Lower lobe of right lung (tissue), 2 donors: ENCODE measurements around the gene TESK1. TPM values are rescaled to one million over a fixed set of nuclear protein-coding genes. Genes with fewer than 3 reads are reported as not detected.
A peak's percentile ranks its signal among the peaks of the same experiment; 100 is the strongest.
"Not testable (repeated sequence)": the region's sequence is repeated elsewhere in the genome, so short reads cannot be mapped to it uniquely, and the experiment has no call there.

Experiments
- ATAC-seq, 2 donors: fragments of 200-7000 bp; cut with Tn5 transposase; one replicate each; pipeline ENCODE4 v1.9.1; 2020 to 2022; ENCODE audit warnings: mild to moderate bottlenecking in 2 of 2, moderate library complexity in 2 of 2
- DNase-seq: peaks from one replicate; pipeline ENCODE4 v3.0.0-alpha.2; 2020
- H3K27ac ChIP-seq: fragments of 200-600 bp; one replicate; pipeline ENCODE4 v1.8.0; 2022
- H3K27me3 ChIP-seq: fragments of 200-600 bp; one replicate; pipeline ENCODE4 v1.8.0; 2022; ENCODE audit warnings: low read depth
- H3K36me3 ChIP-seq: fragments of 200-600 bp; one replicate; pipeline ENCODE4 v1.8.0; 2022; ENCODE audit warnings: mild to moderate bottlenecking
- H3K4me1 ChIP-seq: fragments of 200-600 bp; one replicate; pipeline ENCODE4 v1.8.0; 2022
- H3K4me3 ChIP-seq: fragments of 200-600 bp; one replicate; pipeline ENCODE4 v1.8.0; 2022; ENCODE audit warnings: mild to moderate bottlenecking
- H3K9me3 ChIP-seq: fragments of 200-600 bp; one replicate; pipeline ENCODE4 v1.8.0; 2022
- CTCF ChIP-seq: fragments of 200-600 bp; IDR thresholded peaks from one replicate; pipeline ENCODE4 v1.8.0; 2022; ENCODE audit warnings: antibody characterized with exemption, mild to moderate bottlenecking
- intact Hi-C: fragments of 100-400 bp; cut with DNase I; formaldehyde crosslinking; loops from one replicate; pipeline ENCODE4 v1.11.0; 2022
- total RNA-seq: library from RNA; stranded (reverse); fragmentation: NEBNext Ultra II Directional; extraction: Animal tissue kit (Norgen Biotek cat#: 25700); gene quantifications from one replicate; pipeline ENCODE4 v1.2.1, GENCODE V29; 2021
- donor health status: DM: no; HTN: yes; CAD: no; lungs with severe emphysema.

Gene TESK1
- total RNA-seq, 1 donor from 2014 or later, result 44.0 TPM

- no peak for ATAC-seq
- H3K36me3 ChIP-seq, result no peaks in the 10 kb centered on the region
- H3K27me3 ChIP-seq, result no peaks in the 10 kb centered on the region
- H3K4me1 ChIP-seq, result peaks cover 25% of the 10 kb centered on the region
- H3K27ac ChIP-seq, result no peak overlapping the region
- DNase-seq, result no peak
- no peak for TF ChIP-seq CTCF
- no peaks in the 10 kb centered on the region for H3K9me3 ChIP-seq
- H3K4me3 ChIP-seq, result no peak overlapping the region
- intact Hi-C loops, result no loop called here
Observed at GRCh38 chr9:35639631-35640030, 34.6 kb downstream of the TESK1 start.

GRCh38 chr9:35640431-35640830 is 35.4 kb downstream of the TESK1 start:
- intact Hi-C loops, H3K27me3 ChIP-seq, ATAC-seq: not testable (repeated sequence)

GRCh38 chr9:35641478-35641877 is 36.4 kb downstream of the TESK1 start:
- H3K4me3 ChIP-seq, H3K9me3 ChIP-seq, H3K36me3 ChIP-seq, DNase-seq, ATAC-seq, H3K27me3 ChIP-seq, intact Hi-C loops, H3K27ac ChIP-seq: not testable (repeated sequence)
- peaks cover 29% of the 10 kb centered on the region for H3K4me1 ChIP-seq

More at GRCh38 chr9:35640431-35640830, 35.4 kb downstream of the TESK1 start:
- not testable (repeated sequence) for H3K27ac ChIP-seq, H3K9me3 ChIP-seq, DNase-seq, H3K4me3 ChIP-seq, H3K36me3 ChIP-seq
- peaks cover 30% of the 10 kb centered on the region for H3K4me1 ChIP-seq

- Histone ChIP-seq H3K4me3 (no peak overlapping the region), H3K36me3 (no peaks in the 10 kb centered on the region), H3K27ac (no peak overlapping the region), H3K27me3 (no peaks in the 10 kb centered on the region), H3K4me1 (peaks cover 27% of the 10 kb centered on the region), H3K9me3 (no peaks in the 10 kb centered on the region)
- DNase-seq (no peak), ATAC-seq (no peak)
- intact Hi-C loops, result no loop called here
- TF ChIP-seq CTCF, result no peak
Observed at GRCh38 chr9:35643046-35643445, 38.0 kb downstream of the TESK1 start.

- H3K27me3 ChIP-seq, DNase-seq, H3K36me3 ChIP-seq, intact Hi-C loops, H3K9me3 ChIP-seq, ATAC-seq: not testable (repeated sequence)
- H3K4me3 ChIP-seq, result peak overlapping the region; percentile 68
- H3K27ac ChIP-seq, result peak overlapping the region; percentile 90
- H3K4me1 ChIP-seq, result peaks cover 40% of the 10 kb centered on the region
Observed at GRCh38 chr9:35645736-35646135, 40.7 kb downstream of the TESK1 start.

GRCh38 chr9:35646153-35646532 is 41.1 kb downstream of the TESK1 start:
- TF ChIP-seq CTCF, result no peak
- Histone ChIP-seq H3K4me3 (peak overlapping the region; percentile 68), H3K4me1 (peaks cover 40% of the 10 kb centered on the region), H3K9me3 (no peaks in the 10 kb centered on the region), H3K27me3 (no peaks in the 10 kb centered on the region), H3K27ac (peak overlapping the region; percentile 90), H3K36me3 (no peaks in the 10 kb centered on the region)
- peak; percentile 72 to 79 for ATAC-seq
- DNase-seq, result peak; percentile 62
- intact Hi-C loops, result no loop called here

GRCh38 chr9:35646533-35647265 is 41.6 kb downstream of the TESK1 start:
- peaks cover 40% of the 10 kb centered on the region for H3K4me1 ChIP-seq
- peak overlapping the region; percentile 90 for H3K27ac ChIP-seq
- no peaks in the 10 kb centered on the region for H3K9me3 ChIP-seq
- H3K4me3 ChIP-seq, result peak overlapping the region; percentile 68
- DNase-seq, result peak; percentile 96
- peak; percentile 98 for ATAC-seq
- no peaks in the 10 kb centered on the region for H3K27me3 ChIP-seq
- intact Hi-C loops, result no loop called here
- no peaks in the 10 kb centered on the region for H3K36me3 ChIP-seq
- peak; percentile 98 for TF ChIP-seq CTCF
